NCI-H526 treated with DMSO at 0.1 percent for 48 hours (cell line): ENCODE measurements around the gene PARP1.
A peak's percentile ranks its signal among the peaks of the same experiment; 100 is the strongest.
"Not testable (repeated sequence)": the region's sequence is repeated elsewhere in the genome, so short reads cannot be mapped to it uniquely, and the experiment has no call there.

Source experiments
- DNase-seq: peaks from one replicate; lab custom pipeline; 2025; lab: John Stamatoyannopoulos, UW

The PARP1 gene

DNA sequence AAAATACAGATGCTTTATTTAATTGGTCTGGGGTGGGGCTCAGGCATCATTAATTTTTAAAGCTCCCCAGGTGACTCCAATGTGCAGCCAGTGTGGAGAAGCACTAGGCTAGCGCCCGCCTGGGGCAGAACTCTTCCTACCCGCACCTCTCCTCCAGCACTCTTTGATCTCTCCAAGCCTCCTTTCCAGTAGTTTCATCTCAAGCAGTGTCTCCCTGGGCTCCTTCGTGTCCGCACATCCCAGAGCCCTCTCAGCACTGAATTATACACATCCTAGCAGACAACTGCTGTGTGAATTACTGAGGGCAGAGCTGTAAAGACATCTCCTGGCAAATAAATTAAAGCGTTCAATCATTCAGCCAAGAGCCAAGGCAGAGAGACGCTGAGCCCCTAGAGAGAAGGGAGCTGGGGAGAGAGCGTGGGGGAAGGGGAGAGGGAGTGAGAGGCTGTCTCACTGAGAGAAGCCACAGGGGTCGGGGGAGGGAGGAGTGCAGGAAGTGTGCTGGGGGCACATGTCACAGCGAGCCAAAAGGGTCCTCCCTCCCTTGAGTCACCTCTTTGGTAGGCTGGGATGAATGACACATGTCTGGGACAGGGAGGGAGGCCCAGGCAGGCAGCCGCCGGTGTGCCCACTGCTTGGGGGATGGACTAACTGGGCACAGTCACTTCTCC, 21.0 kb upstream of the PARP1 start:
- DNase-seq: peak; percentile 53

DNA sequence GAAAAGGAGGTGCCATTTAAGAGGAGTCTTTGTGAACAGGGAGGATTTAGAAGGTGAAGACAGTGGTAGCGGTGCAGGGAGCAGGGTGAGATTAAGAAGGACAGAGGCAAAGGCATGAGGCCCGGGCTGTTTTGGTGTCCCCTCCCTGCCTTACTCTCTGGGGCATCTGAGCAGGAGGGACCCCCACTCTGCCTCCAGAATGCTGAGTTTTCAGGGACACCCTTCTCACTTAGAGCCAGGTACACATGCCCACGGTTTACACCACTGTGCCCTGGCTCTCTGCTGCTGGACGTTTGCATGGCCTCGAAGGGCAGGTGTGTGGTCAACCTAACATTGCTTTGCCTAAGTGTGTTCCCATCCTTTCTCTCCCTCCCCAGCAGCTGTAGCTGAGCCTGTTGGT, 20.5 kb upstream of the PARP1 start:
- no peak for DNase-seq

DNA sequence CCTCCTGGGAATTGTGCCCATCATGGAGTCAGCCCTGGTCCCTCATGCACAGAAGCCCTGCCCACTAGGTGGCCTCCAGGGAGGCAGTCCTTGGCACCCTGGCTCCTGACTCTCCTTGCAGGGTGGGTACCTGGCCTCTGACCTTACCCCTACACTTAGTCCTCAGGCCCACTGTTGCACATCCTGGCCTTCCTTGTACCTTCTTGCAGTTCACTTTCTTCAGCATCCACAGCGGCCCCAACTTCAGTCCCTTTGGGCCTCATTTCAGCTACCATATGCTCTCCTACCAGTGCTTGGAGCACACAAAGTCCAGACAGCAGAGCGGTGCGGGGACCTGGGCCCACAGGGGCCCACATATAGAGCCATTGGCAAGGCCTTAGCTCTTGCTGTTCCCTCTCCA, 19.2 kb upstream of the PARP1 start:
- no peak for DNase-seq

DNA sequence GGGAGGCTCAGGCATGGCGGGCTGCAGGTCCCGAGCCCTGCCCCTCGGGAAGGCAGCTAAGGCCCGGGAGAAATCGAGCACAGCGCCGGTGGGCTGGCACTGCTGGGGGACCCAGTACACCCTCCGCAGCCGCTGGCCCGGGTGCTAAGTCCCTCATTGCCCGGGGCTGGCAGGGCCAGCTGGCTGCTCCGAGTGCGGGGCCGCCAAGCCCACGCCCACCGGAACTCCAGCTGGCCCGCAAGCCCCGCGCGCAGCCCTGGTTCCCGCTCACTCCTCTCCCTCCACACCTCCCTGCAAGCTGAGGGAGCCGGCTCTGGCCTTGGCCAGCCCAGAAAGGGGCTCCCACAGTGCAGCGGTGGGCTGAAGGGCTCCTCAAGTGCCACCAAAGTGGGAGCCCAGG, 18.5 kb upstream of the PARP1 start:
- DNase-seq: not testable (repeated sequence)

DNA sequence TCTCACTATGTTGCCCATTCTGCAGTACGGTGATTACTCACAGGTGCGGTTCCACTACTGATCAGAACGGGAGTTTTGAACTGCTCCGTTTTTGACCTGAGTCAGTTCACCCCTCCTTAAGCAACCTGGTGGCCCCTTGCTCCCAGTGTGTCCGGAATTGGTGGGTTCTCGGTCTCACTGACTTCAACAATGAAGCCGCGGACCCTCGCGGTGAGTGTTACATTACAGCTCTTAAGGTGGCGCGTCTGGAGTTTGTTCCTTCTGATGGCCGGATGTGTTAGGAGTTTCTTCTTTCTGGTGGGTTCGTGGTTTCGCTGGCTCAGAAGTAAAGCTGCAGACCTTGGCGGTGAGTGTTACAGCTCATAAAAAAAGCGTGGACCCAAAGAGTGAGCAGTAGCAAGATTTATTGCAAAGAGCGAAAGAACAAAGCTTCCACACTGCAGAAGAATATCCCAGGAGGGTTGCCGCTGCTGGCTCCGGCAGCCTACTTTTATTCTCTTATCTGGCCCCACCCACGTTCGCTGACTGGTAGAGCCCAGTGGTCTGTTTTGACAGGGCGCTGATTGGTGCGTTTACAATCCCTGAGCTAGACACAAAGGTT, 17.6 kb upstream of the PARP1 start:
- DNase-seq: no peak

DNA sequence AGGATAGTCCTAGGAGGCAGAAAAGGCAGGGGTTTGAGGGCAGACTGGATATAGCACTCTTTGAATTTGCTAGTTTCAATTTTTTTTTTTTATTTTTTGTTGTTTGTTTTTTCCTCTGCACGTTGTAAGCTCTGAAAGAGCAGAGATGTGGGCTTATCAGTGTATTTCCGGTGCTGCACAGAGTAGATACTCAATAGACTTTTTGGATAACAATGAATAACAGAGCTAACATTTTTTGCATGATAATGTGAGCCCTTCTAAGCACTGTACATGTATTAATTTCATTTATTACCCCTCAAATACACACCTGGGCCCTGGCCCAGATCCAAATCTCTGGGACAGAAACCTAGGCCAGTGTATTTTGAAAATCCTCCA, 17.1 kb upstream of the PARP1 start:
- no peak for DNase-seq

DNA sequence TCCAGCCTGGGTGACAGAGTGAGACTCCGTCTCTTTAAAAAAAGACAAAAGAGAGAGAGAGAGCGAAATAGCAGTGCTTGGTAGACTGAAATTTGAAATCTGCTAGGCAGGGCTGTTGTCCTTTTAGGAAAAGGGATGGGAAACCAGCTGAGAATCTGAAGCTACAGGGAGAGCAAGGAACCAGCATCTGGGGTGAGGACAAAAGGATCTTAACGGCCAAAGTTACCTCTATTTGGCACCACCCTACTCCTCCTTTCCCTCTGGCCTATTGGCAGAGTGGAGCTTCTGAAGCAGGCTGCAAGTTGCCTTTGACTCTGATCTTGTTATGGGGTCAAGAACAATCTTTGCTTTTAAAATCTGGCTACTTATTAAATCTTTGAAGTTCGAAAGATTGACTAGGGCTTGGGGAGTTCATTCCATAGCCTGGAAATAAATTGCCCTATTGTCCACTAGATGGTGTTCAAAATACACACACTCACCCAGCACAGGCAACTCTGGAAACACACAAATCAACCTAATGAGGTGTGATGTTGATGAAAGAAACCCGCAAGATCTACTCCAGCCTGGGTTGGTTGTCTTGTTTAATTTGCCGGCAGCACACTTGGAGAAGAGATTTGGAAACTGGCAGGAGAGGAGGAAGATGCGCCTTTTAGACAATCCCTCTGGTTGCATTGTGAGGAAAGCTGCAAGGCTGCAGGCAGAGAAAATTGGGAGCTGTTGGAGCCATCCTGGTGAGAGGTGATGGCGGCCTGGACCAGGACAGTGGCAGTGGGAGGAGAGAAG, 16.5 kb upstream of the PARP1 start:
- DNase-seq: no peak

DNA sequence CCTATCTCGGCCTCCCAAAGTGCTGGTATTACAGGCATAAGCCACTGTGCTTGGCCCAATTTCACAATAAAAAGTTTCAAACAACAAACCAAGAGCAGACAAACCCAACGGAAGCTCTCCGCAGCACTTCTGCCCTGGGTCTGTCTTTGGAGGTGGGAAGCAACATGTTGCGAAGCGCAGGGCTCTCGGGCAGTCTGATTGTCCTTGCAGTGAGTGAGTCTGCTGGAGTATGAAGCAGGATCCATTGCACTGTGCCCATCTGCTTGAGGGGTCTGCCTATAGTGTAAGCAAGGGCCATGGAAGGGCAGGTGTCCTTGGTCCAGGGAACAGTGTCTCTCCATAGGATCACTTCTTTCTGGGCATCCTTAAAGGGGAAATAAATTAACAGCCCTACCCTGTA, 14.6 kb upstream of the PARP1 start:
- no peak for DNase-seq

DNA sequence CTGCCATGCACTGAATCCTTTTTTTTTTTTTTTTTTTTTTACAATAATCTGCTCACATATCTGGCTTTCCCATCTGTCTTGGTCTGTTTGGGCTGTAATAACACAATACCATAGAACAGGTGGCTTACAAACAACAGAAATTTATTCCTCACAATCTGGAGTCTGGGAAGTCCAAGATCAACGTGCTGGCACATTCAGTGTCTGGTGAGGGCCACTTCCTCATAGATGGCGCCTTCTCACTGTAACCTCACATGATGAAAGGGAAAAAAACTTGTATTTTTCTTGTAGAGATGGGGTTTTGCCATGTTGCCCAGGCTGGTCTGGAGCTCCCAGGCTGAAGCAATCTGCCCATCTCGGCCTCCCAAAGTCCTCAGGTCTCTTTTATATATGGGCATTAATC, 13.0 kb upstream of the PARP1 start:
- DNase-seq: no peak

DNA sequence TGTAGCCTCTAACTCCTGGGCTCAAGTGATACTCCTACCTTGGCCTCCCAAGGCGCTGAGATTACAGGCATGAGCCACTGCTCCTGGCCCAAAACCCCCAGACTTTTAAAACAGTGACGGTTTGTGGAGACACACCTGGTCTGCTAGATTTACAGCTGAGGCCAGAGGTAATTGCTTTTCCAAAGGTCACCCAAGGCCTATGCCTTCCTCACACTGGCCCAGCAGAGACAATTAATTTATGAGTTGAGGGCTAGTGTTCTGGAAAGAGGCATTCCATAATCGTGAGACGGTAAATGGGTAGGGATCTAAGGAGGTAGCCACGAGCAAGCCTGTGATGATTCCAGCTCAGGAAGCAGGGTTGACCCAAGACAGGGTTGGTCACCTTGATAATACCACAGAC, 12.4 kb upstream of the PARP1 start:
- DNase-seq: no peak

DNA sequence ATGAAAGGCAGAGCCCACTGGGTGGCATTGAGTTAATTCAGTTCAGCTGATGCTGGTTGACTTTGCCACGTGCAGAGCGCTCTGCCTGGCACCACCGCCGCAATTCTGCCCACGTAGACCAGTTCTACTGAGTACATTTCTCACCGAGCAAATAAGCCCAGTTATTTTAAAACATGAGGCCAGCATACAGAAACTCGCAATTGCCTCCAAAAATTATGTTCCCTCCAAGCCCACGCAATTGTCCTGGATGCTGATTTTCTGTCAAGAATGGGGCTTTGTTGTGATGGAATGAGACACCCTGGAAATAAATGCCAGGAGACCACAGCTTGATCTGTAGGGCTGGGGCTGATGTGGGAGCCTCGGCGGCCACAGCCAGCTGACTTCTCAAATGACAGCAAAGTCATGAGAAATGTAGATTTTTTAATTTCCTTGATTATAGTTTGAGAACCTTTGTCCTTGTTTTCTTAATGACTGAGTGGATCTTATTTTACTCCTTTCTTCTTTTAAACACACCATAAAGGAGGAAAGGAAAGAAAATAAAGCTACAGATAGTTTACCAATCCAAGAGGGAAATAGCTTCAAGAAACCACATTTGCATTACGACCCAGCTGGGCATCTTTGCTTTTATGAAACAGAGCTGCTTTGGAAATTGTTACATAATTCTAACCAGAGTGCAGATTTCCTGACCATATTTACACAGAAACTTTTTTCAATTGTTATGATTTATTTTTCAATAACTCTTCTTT, 11.6 kb upstream of the PARP1 start:
- DNase-seq: no peak

DNA sequence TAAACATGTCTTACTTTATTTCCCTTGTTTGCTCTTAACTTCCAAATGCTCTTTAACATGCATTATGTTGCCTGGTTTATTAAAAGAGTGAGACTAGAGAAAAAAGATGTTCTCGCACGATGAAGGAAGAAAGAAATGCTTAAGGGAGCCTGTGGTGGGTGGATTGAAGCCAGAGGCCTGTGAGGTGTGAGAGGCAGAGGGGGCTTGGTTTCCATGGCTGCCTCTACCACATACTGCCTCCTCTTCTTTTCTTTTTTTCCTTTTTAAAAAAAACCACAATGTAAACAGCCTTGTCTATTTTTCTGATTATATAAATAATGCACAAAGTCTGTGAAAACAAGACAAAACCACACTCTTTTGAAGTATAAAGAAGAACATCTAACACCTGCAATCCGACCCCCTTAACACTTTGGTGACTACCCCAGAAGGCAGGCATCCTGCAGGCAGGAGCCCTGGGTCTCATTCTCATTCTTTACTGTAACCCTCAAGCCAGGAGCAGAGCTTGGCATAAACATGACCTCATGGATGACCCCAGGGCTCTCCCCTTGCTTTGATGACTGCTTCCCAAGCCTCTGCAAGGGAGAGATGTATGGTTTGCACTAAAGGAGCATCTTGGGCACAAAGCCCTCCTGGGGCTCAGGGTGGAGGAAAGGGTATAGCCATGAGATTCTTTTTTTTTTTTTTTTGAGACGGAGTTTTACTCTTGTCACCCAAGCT, 10.1 kb upstream of the PARP1 start:
- no peak for DNase-seq

DNA sequence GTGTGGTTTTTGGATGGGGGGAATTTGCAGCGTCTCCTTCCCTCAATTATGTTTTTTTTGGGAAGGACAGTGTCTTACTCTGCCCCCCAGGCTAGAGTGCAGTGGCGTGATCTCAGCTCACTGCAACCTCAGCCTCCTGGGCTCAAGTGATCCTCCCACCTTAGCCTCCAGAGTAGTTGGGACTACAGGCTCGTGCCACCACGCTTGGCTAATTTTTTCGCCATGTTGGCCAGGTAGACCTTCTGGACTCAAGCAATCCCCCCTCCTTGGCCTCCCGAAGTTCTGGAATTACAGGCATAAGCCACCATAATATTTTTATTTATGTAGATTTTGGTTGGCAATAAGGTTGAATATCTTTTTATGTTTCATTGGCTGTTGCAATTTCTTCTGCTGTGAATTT, 9.5 kb upstream of the PARP1 start:
- DNase-seq: no peak

DNA sequence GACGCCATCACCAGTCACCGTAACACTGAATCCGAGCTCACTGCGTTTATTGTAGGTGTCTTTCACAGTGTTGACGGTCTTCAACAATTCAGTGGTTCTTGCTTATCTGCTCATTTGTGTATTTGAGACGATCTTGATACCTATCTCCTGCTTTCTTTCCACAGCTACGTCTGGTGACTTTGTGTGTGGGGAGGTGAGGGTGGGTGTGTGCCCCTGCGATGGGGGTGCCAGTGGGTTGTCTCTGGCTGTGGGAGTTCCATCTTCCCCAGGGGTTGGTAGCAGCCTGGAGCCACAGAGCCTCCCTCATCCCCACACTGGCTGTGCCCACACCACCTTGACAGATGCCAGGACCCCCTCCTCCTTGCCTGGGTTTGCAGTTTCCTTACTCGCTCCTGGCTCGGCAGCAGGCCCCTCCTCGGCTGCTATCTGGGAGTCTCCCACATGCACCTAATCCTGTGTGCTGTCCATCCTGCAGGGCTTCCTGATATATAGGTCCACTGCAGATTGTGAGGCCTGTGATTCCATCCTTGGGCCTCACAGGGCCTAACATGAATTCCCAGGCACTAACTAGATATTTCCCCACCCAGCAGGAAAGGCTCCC, 6.3 kb upstream of the PARP1 start:
- no peak for DNase-seq

DNA sequence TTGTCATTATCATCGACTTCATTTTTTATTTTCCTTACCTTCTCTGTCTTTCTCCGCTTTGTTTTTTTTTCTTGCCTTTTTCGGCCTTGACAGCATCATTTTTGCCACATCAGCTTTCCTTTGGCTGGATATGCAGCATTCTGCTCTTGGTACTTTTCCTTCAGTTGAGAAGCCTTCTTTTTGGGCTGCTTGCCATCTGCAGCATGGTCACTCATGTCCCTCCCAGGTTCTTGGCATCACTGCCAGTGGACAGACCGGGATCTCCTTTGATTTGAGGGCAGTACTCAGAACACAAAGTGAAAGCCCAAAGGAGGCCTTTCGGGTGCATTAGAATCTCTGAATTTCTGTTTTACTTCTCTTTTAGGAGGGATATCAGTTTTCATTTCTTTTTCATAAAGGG, 3.7 kb upstream of the PARP1 start:
- DNase-seq: no peak

DNA sequence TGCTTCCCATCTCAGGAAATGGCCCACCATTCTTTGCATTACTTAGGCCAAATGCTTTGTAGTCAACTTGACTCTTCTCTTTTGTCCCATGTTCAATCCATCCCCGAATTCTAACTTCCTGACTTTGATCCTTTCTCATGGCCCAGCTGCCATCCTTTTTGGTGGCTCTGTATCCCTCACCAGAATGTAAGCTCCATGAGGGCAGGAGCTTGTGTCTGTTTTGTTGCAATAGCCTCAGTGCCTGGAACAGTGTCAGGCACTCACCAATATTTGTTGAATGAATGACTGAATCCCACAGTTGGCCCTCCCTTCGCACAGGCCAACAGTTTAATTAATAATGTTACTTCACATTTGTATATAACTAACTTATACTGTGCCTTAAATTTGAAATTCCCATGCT, 3.1 kb upstream of the PARP1 start:
- DNase-seq: no peak

DNA sequence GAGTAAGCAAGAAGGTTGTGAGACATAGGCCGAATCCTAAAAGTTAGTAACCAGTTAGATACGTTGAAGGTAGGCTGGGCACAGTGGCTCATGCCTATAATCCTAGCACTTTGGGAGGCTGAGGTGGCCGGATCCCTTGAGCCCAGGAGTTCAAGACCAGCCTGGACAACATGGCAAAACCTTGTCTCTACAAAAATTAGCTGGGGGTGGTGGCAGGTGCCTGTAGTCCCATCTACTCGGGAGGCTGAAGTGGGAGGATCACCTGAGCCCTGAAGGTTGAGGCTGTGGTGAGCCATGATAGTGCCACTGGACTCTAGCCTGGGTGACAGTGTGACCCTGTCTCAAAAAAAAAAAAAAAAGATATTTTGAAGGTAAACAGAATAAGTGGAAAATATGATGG, 1.5 kb upstream of the PARP1 start:
- DNase-seq: no peak

DNA sequence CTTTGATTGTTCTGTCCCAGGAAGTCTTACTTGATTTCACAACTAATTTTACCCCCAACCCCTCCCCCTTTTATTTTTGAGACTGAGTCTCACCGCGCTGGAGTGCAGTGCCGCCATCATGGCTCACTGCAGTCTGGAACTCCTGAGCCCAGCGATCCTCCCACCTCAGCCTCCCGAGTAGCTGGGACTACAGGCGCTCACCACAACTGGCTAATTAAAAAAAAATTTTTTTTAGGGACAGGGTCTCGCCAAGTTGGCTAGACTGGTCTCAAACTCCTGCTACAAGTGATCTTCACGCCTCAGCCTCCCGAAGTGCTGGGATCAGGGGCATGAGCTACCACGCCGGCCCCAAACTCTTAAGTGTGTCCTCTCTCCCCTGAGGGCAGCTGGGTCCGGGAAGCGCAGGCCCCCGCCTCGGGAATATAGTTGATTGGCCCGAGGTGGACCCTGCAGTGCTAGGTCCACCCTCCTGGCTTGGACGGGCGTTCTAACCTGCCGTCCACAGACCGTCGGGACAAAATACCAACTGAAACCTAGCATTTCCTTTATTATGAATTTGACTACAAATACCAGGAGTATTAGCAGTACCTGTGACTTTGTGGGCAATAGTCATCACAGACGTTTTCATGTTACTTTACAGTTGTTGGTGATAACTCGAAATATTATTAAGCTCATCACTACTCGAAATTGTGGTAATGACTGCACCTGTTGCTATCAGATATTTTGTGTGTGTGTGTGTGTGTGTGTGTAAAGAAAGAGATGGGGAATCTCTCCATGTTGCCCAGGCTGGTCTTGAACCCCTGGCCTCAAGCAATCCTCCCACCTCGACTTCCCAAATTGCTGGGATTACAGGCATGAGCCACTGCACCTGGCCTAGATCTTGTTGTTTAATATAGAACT, 642 bp upstream of the PARP1 start:
- no peak for DNase-seq

DNA sequence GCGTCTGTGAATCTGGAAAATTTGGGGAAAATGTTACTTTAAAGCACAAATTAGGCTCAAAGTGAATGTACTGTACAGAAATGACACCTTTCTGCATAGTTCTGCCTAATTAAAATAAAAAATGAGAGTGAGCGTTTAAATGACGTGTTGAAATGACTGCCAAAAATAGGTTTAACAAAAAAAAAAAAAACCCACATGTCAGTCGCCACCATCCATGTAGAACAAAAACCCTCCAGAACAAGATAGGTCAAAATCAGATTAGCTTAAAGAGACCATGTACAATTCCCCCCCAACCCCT, 745 bp downstream of the PARP1 start:
- no peak for DNase-seq

DNA sequence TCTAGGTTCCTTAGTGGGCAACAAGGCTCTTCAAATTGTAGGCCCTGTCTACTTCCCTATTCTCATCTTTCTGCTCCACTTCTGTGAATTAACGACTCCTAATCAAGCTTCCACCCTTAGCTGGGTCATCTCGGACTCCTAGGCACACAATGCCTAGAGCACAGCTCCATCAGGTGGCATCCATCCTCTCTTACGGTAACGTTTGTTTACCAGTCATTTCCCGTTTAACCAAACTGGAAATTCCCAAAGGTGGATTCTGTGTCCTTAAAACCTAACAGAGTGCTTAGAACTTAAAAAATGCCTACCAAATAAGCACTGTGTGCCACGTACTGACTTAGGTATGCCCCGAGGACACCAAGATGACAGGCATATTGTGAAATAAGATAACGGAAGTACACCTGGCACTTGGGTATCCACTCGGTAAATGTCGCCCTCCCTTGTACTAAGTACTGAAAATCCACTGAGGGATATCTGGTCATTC, 1.5 kb downstream of the PARP1 start:
- DNase-seq: no peak
